GM18499 (cell line): ENCODE data around the gene TTC7B.

Source experiments
- ATAC-seq: cut with Tn5 transposase; IDR thresholded peaks from one replicate; pipeline ENCODE4 v1.9.1; 2021; ENCODE audit warnings: moderate number of reproducible peaks; ENCODE audit not compliant: insufficient read depth, unreplicated experiment

TTC7B gene

DNA sequence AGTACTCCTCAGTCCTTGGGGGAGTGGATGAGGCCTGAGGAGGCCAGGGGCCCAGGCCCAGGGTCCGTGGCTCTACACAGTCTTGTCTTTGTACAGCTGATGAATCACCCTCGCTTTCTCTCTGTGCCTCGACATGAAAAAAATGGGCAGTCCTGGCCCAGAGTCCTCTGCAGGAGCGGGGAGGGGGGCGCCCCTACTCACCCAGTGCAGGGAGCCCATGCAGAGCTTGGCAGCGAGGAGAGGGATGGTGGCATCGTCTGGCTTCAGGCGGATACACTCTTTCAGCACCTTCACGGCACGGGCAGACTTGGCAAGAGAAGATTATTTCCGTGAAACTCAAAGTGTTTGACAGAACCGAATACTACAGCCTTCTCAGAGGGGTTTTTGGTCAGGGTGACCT lies 159.3 kb downstream of the TTC7B start:
- no peak for ATAC-seq

DNA sequence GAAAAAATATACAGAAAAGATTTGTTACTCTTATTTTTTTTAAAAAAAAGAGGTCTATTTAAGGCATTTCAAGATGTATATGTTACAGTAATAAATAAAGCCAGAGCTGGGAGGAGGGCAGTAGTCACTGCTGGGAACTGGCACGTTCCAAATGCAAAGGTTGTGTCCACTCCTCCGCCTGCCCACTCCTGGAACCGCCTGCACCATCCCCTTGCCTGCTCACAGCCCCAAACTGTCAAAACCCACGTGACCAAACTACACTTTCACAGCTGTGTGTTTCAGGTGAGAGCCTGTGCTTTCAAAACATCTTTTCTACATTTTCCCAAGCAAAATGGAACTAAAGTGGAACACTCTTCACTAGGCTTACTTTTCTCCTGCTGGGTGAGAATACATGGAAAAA lies 160.4 kb downstream of the TTC7B start:
- ATAC-seq = no peak

GRCh38 chr14:90654831-90655276 lies 161.4 kb downstream of the TTC7B start:
- ATAC-seq = no peak

- no peak for ATAC-seq
These were observed 163.6 kb downstream of the TTC7B start for GRCh38 chr14:90652626-90653025.

- ATAC-seq = no peak
These were observed 164.2 kb downstream of the TTC7B start for GRCh38 chr14:90651976-90652560.

DNA sequence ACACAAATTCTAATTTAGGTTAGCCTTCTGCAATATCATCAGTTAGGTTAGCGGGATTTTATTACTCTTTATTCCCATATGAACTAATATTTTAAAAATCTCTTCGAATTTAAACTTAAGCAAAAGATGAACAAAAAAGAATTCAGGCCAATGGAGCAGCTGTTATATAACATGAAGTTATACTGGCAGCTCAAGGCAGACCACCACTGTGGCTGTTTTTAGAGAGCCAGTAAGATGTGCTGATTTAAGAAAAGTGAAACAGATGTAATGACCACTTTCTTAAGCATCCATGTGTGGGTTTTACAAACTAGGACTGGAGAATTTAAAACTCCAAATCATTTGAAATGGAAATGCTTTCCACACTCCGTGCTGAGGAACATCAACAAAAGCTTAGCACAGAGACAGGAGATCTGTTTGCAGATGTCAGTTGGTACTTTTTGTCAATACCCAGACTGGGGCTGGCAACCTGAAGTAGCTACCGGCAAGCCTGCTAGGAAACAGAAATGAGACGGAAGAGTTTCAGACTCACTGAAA lies 164.9 kb downstream of the TTC7B start:
- ATAC-seq = no peak

DNA sequence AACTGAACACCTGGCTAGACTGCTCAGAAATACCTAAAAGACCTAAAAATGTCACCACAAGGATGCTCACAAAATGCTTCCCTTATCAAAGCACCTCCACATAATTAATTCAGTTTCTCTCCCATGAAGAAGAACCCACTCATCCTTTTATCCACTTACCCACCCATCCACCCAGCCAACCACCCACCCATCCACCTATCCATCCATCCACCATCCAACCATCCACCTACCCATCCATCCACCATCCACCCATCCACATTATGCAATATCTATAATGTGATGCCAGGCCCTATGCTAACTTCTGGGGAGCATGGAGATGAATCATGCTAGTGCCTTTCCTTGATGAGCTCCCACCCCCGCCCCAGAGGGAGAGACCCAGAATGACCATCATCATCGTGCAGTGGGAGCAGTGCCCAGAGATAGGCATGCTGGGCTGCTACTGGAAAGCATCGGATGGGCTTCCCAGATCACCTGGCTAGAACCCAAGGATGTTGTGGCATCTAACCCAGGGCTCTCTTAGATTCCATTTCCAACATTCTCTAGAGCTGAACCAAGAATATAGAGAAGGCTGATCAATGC lies 166.6 kb downstream of the TTC7B start:
- ATAC-seq = no peak

- ATAC-seq = no peak
These were observed 167.1 kb downstream of the TTC7B start for GRCh38 chr14:90649083-90649482.

- ATAC-seq = no peak
These were observed 167.8 kb downstream of the TTC7B start for GRCh38 chr14:90648421-90648820.

- ATAC-seq = no peak
These were observed 168.7 kb downstream of the TTC7B start for GRCh38 chr14:90647473-90648005.

DNA sequence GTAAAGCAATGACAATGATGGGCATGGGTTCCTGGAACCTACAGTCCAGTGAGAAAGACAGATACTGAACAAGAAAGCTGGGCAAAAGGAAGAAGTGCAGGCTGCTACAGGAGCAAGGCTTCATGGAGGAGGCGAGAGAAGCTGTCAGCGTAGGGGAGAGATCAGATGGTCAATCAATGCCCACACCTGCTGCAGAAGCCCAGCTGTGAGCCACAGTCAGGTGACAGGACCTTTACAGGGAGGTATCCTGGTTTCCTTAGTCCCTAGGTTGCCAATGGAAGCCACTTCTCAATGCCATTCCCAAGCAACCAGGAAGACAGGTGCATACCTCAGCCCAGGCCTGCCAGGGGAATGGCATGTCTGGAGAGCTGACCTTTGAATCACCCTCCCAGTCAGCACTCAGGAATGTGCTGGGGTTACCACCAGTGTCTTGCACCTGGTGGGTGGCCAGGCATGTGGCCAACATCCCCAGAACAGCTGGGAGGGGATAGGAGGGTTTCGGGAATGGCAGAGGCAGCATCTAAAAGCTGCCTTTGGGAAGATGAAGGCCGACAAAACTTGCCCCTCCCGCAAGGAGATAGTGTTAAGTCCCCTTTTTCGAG lies 170.3 kb downstream of the TTC7B start:
- ATAC-seq = no peak

DNA sequence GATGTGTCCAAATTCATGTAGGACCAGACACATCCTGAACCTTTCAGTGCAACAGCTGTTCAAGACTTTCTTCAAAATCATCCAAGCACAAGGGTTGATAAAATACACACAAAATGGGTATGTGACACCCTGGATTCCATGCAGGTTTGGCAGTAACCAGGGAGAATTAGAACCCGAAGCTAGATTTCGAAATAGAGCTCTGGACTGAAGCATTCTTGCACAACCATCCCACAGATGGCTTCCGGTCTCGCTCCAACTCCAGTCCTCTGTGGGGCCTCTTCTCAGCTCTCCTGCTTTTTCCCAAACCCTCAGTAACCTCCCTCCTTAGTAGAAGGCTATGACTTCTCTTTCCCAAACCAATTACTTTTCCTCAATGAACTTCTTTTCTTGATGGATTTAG lies 171.3 kb downstream of the TTC7B start:
- no peak for ATAC-seq

- ATAC-seq = no peak
These were observed 172.1 kb downstream of the TTC7B start for GRCh38 chr14:90643982-90644670.

DNA sequence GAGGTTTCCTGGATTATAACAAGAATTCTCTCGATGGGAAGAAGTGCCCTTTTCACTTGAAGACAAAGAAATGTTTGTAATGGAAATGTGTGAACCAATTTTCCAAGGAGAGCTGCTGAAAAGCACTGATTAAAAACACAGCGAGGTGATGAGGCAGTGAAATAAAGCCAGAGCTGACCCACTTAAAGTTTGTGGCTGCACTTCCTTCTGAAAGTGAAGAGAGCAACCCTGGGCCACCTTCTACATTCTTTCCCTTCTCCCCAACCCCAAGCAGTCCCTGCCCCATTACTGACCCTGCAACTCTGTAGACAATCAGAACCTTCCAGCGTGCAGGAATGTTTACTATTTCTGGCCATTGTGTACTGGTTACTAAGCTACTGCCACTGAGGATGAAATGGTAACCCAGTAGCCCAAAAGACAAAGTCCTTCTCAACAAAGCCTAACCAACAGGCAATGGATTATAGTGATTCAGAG lies 173.9 kb downstream of the TTC7B start:
- ATAC-seq = no peak

GRCh38 chr14:90641615-90642243 lies 174.5 kb downstream of the TTC7B start:
- ATAC-seq = no peak

DNA sequence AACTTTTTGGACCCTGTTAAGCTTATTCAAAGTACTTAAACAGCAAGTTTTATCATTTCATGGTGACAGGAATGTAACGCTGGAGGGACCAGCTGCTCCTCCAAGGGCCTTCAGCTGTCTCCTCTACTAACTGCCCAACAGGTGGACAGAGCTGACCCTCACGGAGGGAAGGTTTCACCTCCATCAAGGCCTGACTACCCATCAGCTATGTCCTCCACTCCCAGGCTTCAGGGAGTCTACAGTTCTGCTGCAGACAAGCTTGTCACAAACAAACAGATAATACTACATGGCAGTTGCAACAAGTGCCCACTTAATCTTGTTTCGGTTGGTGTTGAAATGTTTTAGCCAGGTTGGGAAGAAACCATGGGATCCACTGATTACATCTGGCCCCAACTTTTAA lies 175.1 kb downstream of the TTC7B start:
- no peak for ATAC-seq

DNA sequence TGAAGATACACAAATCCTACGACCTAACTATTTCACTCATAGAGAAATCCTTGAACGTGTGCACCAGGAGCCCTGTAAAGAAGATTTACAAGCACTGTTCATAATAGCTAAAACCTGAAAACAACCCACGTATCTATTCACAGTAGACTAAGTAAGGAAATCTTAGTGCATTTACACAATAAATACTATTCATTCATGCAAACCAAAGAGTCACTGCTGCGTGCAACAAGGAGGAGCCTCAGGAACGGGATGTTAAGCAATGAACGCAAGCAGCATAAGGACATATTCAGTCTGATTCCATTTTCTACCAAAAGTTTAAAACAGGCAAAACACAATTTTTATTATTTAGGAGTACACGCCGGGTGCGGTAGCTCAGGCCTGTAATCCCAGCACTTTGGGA lies 176.6 kb downstream of the TTC7B start:
- no peak for ATAC-seq

DNA sequence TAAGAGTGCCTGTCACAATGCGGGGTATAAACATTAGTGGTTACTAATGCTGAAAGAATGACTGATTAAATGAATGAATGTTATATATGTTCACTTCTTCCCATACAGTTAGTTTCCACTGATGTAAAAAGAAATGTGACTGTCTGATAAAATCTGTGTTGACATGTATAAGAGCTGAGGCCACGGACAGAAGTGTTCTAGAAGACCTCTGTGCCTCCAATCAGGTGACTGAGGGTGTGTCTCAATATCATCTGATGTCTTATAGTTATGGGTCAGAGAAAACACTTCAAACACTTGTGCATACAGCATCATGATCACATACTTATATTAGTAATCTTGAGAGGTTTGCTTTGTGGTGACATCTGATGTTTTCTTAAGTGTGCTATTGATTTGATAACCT lies 183.4 kb downstream of the TTC7B start:
- no peak for ATAC-seq

DNA sequence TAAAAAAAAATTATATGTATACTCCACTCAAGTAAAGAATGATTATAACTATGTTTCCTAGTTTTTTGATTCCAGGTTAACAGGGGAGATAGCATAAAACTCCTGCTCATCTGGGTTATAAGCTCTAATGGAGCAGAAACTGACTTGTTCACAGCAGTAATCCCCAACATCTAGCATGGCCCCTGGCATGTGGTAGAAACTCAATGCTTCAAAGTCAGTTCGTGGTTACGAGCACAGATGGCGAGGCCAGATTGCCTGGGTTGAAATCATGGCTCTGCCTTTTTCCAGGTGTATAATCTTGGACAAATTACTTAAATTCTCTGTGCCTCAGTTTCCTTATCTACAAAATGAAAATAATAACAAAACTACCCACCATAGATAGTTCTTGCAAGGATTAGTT lies 183.8 kb downstream of the TTC7B start:
- no peak for ATAC-seq

GRCh38 chr14:90630171-90630806 lies 185.9 kb downstream of the TTC7B start:
- ATAC-seq = no peak
